GM19025 (cell line): Measurements from ENCODE around the gene TMEM181.
"Not testable (repeated sequence)": the region's sequence is repeated elsewhere in the genome, so short reads cannot be mapped to it uniquely, and the experiment has no call there.

Experiments
- ATAC-seq: cut with Tn5 transposase; IDR thresholded peaks from one replicate; pipeline ENCODE4 v1.9.1; 2021; ENCODE audit warnings: mild to moderate bottlenecking, low read depth, moderate library complexity; ENCODE audit not compliant: unreplicated experiment

TMEM181 gene

GRCh38 chr6:158674342-158675131, 114.6 kb downstream of the TMEM181 start:
- no peak for ATAC-seq

GRCh38 chr6:158677094-158677493, 117.2 kb downstream of the TMEM181 start:
- ATAC-seq: not testable (repeated sequence)

DNA sequence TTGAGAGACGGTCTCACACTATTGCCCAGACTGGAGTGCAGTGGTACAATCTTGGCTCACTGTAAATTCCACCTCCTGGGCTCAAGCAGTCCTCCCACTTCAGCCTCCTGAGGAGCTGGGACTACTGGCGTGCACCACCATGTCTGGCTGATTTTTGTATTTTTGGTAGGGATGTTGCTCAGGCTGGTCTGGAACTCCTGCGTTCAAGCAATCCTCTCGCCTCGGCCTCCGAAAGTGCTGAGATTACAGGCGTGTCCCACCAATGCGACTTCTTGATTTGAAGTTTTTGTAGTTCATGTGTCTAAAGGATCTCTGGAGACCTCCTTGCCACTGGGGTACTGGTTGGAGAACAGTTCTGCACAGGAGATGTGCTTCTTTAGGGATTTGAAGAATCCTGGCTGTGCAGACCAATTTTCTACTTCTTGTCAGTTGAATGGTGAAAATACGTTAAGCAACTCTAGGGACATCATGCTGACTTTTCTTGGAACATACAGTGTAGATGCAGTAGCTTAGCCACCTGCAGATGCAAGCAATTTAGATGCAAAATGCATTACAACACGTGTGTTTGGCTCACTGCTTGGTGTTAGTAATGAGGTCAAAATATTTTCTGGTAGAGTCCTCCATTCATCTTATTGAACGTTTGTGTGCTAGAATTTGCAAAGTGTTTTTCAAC, 118.2 kb downstream of the TMEM181 start:
- no peak for ATAC-seq

DNA sequence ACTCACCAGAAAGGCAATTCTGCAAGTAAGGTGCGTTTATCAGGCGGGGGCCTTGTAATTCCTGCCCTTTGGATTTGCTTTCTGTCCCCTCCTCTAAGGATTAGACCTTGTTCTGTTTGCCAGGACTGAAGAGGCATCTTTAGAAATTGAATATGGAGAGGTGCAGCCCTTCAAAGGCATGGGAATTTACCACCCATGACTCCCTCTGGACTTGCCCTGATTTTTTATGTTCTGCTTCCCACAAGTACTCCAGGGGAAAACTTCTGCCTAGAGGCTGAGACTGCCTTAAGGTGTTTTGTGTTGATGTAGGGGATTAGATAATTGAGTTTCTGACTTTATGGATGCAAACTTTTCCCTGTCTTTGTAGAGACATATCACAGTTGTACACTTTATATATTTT, 120.1 kb downstream of the TMEM181 start:
- ATAC-seq: no peak

GRCh38 chr6:158680481-158680880, 120.6 kb downstream of the TMEM181 start:
- ATAC-seq: no peak

DNA sequence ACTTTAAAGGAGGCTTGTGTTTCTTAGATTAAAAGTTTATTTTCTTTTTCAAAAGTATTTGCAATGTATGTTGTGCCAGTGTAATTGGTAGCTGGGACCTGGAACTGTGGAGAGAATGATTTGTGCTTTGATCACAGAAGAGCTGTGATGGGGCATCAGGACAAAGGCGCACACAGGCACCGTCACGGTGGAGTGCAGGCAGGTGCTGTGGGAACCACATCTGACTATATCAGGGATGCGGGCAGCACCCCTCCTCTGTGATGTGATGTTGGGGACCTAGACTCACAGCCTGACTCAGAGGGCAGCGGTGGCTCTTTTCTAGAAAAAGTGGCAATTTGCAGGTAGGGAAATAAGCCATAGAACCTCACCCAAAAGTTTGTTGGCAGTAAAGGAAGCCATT, 124.4 kb downstream of the TMEM181 start:
- ATAC-seq: no peak

GRCh38 chr6:158684745-158685324, 124.9 kb downstream of the TMEM181 start:
- ATAC-seq: no peak
